GM23248 (cell line): ENCODE results near the gene MUSK. TPM values are rescaled to one million over a fixed set of nuclear protein-coding genes. Genes with fewer than 3 reads are reported as not detected.

ENCODE experiments used
- DNase-seq: peaks from one replicate; pipeline ENCODE4 v3.0.0-alpha.2; 2015
- H2AFZ ChIP-seq: fragments of 200-600 bp; sonication (generic); 2 replicates; pipeline ENCODE4 v1.6.1; 2016; ENCODE audit warnings: antibody characterized with exemption
- H3F3A ChIP-seq: fragments of 200-600 bp; sonication (generic); 2 replicates; pipeline ENCODE4 v1.6.1; 2016; ENCODE audit warnings: mild to moderate bottlenecking, antibody characterized with exemption, mixed run types; ENCODE audit not compliant: insufficient read depth
- H3K27ac ChIP-seq: fragments of 200-600 bp; sonication (generic); 2 replicates; pipeline ENCODE4 v1.5.1; 2016; ENCODE audit warnings: mild to moderate bottlenecking
- H3K27me3 ChIP-seq: fragments of 200-600 bp; sonication (generic); replicated peaks from 2 replicates; pipeline ENCODE4 v1.6.1; 2016; ENCODE audit warnings: mild to moderate bottlenecking; ENCODE audit not compliant: insufficient read depth
- H3K36me3 ChIP-seq: fragments of 200-600 bp; sonication (generic); 2 replicates; pipeline ENCODE4 v1.6.1; 2016; ENCODE audit warnings: low read depth, mild to moderate bottlenecking
- H3K4me1 ChIP-seq: fragments of 200-600 bp; sonication (generic); 2 replicates; pipeline ENCODE4 v1.6.1; 2016; ENCODE audit warnings: mild to moderate bottlenecking; ENCODE audit not compliant: insufficient read depth
- H3K4me2 ChIP-seq: fragments of 200-600 bp; sonication (generic); one replicate; pipeline ENCODE4 v1.6.1; 2016; ENCODE audit warnings: mild to moderate bottlenecking; ENCODE audit not compliant: unreplicated experiment
- H3K4me3 ChIP-seq: fragments of 200-600 bp; sonication (generic); 2 replicates; pipeline ENCODE4 v1.5.1; 2016; ENCODE audit warnings: mild to moderate bottlenecking
- H3K79me2 ChIP-seq: fragments of 200-600 bp; sonication (generic); 2 replicates; pipeline ENCODE4 v1.6.1; 2016; ENCODE audit warnings: mild to moderate bottlenecking; ENCODE audit not compliant: insufficient read depth
- H3K9ac ChIP-seq: fragments of 200-600 bp; sonication (generic); 2 replicates; pipeline ENCODE4 v1.6.1; 2016; ENCODE audit warnings: mild to moderate bottlenecking
- H3K9me2 ChIP-seq: fragments of 200-600 bp; sonication (generic); 2 replicates; pipeline ENCODE4 v1.6.1; 2016; ENCODE audit warnings: mixed run types, mild to moderate bottlenecking, moderate library complexity; ENCODE audit not compliant: insufficient read depth
- H3K9me3 ChIP-seq: fragments of 200-600 bp; sonication (generic); one replicate; pipeline ENCODE4 v1.6.1; 2017; ENCODE audit warnings: low read depth
- H4K20me1 ChIP-seq: fragments of 200-600 bp; sonication (generic); 2 replicates; pipeline ENCODE4 v1.6.0; 2016; ENCODE audit not compliant: insufficient read depth
- EZH2 ChIP-seq: fragments of 200-600 bp; sonication (generic); IDR thresholded peaks from 2 replicates; pipeline ENCODE4 v1.6.1; 2018; ENCODE audit warnings: antibody characterized with exemption, mild to moderate bottlenecking; ENCODE audit not compliant: insufficient read depth, poor library complexity, severe bottlenecking
- EZH2phosphoT487 ChIP-seq: fragments of 200-600 bp; sonication (generic); IDR thresholded peaks from 2 replicates; pipeline ENCODE4 v1.6.1; 2018; ENCODE audit warnings: antibody characterized with exemption, moderate library complexity, mild to moderate bottlenecking, low read depth; ENCODE audit not compliant: insufficient read depth
- WGBS, 2 experiments: methylation state at CpG; one replicate each; pipeline ENCODE4 v1.1.6; 2015 to 2017; ENCODE audit warnings: low lambda C conversion rate in 2 of 2, low coverage in 1 of 2; ENCODE audit errors: missing lambda C conversion rate in 2 of 2; 5-methylcytosine and 5-hydroxymethylcytosine counted together
- in situ Hi-C: fragments of 300-500 bp; cut with MboI; formaldehyde crosslinking; loops from 2 replicates; pipeline ENCODE4 v1.15.0; 2020
- polyA plus RNA-seq: library from polyadenylated mRNA; unstranded; fragments of >200 nt; fragmentation: Nextera tagmentation; extraction: Ambion mirVana; gene quantifications from 2 replicates; pipeline ENCODE4 v1.2.1, GENCODE V29; 2016
- total RNA-seq: library from RNA; depleted of rRNA; stranded (reverse); fragments of >200 nt; shearing (Covaris generic); gene quantifications from 2 replicates; pipeline ENCODE4 v1.2.3, GENCODE V29; 2014

Gene MUSK
- total and polyA plus RNA-seq, 2 experiments from 2014 or later, result not detected

DNA sequence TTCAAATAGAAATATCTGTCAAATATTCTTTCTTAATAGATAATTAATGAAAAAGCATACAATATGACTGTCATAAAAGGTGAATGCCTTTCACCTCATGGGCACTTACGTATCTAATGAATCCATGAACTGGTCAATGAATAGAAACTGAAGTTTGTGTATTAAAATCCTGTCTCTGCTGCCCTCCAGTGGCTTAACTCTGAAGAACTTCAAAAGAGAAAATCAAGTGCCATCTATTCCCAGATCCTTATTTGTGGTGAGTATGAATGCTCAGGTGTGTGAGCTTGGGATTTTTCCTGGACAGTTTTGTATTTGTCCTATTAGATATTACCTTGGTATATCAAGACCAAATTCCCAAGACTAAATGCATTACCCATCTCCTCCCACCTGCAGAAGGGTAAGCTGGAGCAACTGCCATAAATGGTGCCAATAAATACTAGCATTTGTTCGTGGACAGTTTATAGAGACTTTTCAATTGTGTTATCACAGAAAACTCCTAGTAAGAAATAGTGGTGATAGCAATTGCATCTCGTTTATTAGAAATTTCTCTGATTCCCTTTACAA, 45.0 kb upstream of the MUSK start:
- Histone ChIP-seq H3K4me1 (peaks cover 38% of the 10 kb centered on the region), H3K4me2 (no peak overlapping the region), H3K9me3 (no peaks in the 10 kb centered on the region), H3K27ac (no peak overlapping the region), H3K27me3 (no peaks in the 10 kb centered on the region), H3K9me2 (no peaks in the 10 kb centered on the region), H3F3A (peaks cover 32% of the 10 kb centered on the region), H3K79me2 (no peaks in the 10 kb centered on the region), H4K20me1 (no peaks in the 10 kb centered on the region), H3K9ac (no peak overlapping the region), H2AFZ (no peak overlapping the region), H3K36me3 (no peaks in the 10 kb centered on the region), H3K4me3 (no peak overlapping the region)
- no peak for TF ChIP-seq EZH2
- TF ChIP-seq EZH2phosphoT487, result no peak
- 24 to 25% methylated on average over 3 of the region's 3 CpGs for WGBS, 2 experiments
- DNase-seq, result peak; percentile 71
- in situ Hi-C loops, result no loop called here

DNA sequence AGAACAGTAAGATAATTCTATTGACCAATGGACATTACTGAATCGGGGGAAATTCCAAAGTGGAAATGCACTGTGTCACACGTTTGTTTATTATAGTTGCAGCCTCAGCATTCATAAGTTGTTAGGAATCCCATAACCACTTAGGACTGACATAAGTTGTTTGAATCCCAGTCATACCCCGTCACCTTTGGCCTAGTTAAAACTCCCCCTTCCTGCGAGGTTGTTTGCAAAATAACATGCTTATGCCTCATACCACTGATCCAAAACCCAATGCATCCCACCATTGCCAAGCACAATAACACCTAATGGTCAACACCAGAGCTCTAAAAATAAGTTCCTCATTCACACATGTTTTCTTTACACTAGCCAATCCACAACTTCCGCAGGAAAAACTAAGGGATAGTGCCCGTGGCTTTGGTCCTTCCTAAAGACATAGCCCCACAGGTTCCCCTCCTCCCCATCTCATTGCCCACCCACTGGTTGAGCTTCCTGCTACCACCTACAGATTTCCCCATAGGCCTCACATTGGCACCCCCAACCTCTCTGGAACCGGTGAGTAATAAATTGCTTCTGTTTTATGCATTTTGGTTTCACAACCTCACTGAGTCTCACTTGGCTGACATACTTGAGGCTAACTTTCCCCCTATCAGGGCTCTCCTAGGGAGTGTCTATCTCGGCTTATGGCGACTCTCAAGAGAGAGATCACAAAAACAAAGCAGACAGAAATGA, 42.3 kb upstream of the MUSK start:
- DNase-seq, result peak; percentile 93
- H4K20me1 ChIP-seq, result no peaks in the 10 kb centered on the region
- peak overlapping the region; percentile 61 for H2AFZ ChIP-seq
- peak overlapping the region; percentile 66 for H3K4me2 ChIP-seq
- H3K9me3 ChIP-seq, result no peaks in the 10 kb centered on the region
- H3K27ac ChIP-seq, result peak overlapping the region; percentile 88
- H3K9ac ChIP-seq, result peak overlapping the region; percentile 46
- H3K4me3 ChIP-seq, result peak overlapping the region; percentile 42
- in situ Hi-C loops, result no loop called here
- 19 to 21% methylated on average over 9 of the region's 9 CpGs for WGBS, 2 experiments
- H3K36me3 ChIP-seq, result no peaks in the 10 kb centered on the region
- no peaks in the 10 kb centered on the region for H3K9me2 ChIP-seq
- no peaks in the 10 kb centered on the region for H3K27me3 ChIP-seq
- 0 out of 2 replicates have a peak, but pooled peaks have one; percentile 37 for TF ChIP-seq EZH2phosphoT487
- no peak for TF ChIP-seq EZH2
- peaks cover 19% of the 10 kb centered on the region for H3F3A ChIP-seq
- no peaks in the 10 kb centered on the region for H3K79me2 ChIP-seq
- H3K4me1 ChIP-seq, result peaks cover 21% of the 10 kb centered on the region

DNA sequence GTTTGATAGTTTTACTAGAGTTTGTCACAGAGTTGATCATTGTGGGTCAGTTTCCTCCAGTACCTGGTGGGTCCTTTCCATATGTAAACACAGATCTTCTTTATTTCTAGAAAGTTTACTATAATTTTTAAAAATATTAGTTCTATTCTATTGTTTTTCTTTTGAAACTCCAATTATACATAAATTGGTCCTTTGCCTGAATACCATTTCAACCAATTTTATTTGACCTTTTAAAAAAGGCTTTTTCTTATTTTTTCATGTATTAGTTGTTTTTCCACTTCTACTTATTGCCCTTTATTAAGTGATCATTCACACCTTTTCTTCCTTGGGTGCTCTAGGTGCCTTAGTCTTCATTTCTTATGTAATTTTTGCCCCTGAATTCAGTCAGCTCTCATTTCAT, 33.0 kb upstream of the MUSK start:
- H3K4me3 ChIP-seq, result no peak overlapping the region
- no peaks in the 10 kb centered on the region for H3K9me2 ChIP-seq
- in situ Hi-C loops, result loop anchor here (5.0 kb wide), 1 partner anchor 667 kb away; no protein-coding TSS in a partner anchor
- no peak overlapping the region for H3K4me2 ChIP-seq
- H3K4me1 ChIP-seq, result peaks cover 8% of the 10 kb centered on the region
- H2AFZ ChIP-seq, result no peak overlapping the region
- DNase-seq, result peak; percentile 42
- no peak overlapping the region for H3K27ac ChIP-seq
- no peaks in the 10 kb centered on the region for H3K79me2 ChIP-seq
- H3K9me3 ChIP-seq, result no peaks in the 10 kb centered on the region
- H3K27me3 ChIP-seq, result no peaks in the 10 kb centered on the region
- peaks cover 9% of the 10 kb centered on the region; the same call in 1 of the 2 replicates for H3K36me3 ChIP-seq
- H4K20me1 ChIP-seq, result no peaks in the 10 kb centered on the region
- H3F3A ChIP-seq, result peaks cover 6% of the 10 kb centered on the region
- TF ChIP-seq EZH2 (no peak), EZH2phosphoT487 (no peak)
- H3K9ac ChIP-seq, result no peak overlapping the region

DNA sequence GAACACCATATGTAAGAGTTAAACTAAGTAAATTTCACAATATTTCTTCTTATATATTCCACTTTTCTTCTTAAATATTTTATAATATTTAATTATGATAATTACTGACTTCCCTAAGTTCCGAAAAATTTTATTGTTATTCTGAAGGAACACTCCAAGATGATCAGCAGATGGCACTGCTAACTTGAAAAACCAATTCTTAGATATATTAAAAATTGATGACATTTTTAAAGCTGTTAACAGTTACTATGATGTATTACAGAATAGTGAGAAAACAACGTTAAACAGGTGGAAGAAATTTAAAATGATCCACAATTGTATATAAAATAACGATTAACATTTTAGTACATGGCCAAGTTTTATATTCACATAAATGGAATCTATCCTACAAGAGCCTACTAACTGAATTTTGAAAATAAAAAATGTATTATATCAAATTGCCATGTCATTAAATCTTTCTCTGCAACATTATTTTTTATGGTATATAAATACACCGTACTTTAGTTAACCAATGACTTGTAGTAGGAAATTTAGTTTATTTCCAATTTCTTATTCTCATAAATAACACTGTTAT, 30.1 kb upstream of the MUSK start:
- peaks cover 17% of the 10 kb centered on the region for H3F3A ChIP-seq
- peak; percentile 67 for DNase-seq
- peaks cover 9% of the 10 kb centered on the region; the same call in 1 of the 2 replicates for H3K36me3 ChIP-seq
- TF ChIP-seq EZH2phosphoT487, result no peak
- no peak for TF ChIP-seq EZH2
- no peak overlapping the region for H2AFZ ChIP-seq
- in situ Hi-C loops, result loop anchor here (5.0 kb wide), 1 partner anchor 664 kb away; no protein-coding TSS in a partner anchor
- 2% methylated on average over 4 of the region's 4 CpGs for WGBS, 2 experiments
- no peak overlapping the region for H3K4me3 ChIP-seq
- H3K27ac ChIP-seq, result no peak overlapping the region
- H3K9me3 ChIP-seq, result no peaks in the 10 kb centered on the region
- H3K27me3 ChIP-seq, result no peaks in the 10 kb centered on the region
- H3K9ac ChIP-seq, result no peak overlapping the region
- H3K4me2 ChIP-seq, result no peak overlapping the region
- peaks cover 19% of the 10 kb centered on the region for H3K4me1 ChIP-seq
- H4K20me1 ChIP-seq, result no peaks in the 10 kb centered on the region
- no peaks in the 10 kb centered on the region for H3K9me2 ChIP-seq
- no peaks in the 10 kb centered on the region for H3K79me2 ChIP-seq
